GM12878 (cell line): ENCODE results near the gene CYP27A1.
"Not testable (repeated sequence)": the region's sequence is repeated elsewhere in the genome, so short reads cannot be mapped to it uniquely, and the experiment has no call there.

Source experiments
- CTCF ChIP-seq, 3 experiments: IDR thresholded peaks in 2 of 3; conservative IDR thresholded peaks in 1 of 3; 2 replicates each; pipeline ENCODE4 v1.5.1; 2011; ENCODE audit warnings: low read depth in 3 of 3, low read length in 3 of 3, mild to moderate bottlenecking in 3 of 3, control low read depth in 2 of 3, moderate library complexity in 2 of 3, inconsistent platforms in 1 of 3, mixed read lengths in 1 of 3; ENCODE audit not compliant: control insufficient read depth in 2 of 3, insufficient read depth in 1 of 3; ENCODE audit errors: extremely low read depth in 1 of 3
- GATAD2B ChIP-seq: fragments of 450-650 bp; conservative IDR thresholded peaks from 2 replicates; pipeline ENCODE4 v1.6.1; 2017; ENCODE audit warnings: low read depth, mild to moderate bottlenecking, moderate library complexity
- HDGF ChIP-seq: fragments of 450-650 bp; IDR thresholded peaks from 2 replicates; pipeline ENCODE4 v1.6.1; 2016; ENCODE audit warnings: antibody characterized with exemption
- MAX ChIP-seq: IDR thresholded peaks from 2 replicates; pipeline ENCODE4 v1.6.1; 2012; ENCODE audit warnings: low read depth, low read length, improper control_type of control experiment
- MEF2A ChIP-seq: IDR thresholded peaks from 2 replicates; pipeline ENCODE4 v1.6.1; 2011; ENCODE audit warnings: low read depth, mild to moderate bottlenecking, low read length, moderate library complexity; ENCODE audit not compliant: insufficient read depth
- NFYA ChIP-seq: IDR thresholded peaks from 2 replicates; pipeline ENCODE4 v1.6.1; 2011; ENCODE audit warnings: low read depth, mild to moderate bottlenecking, low read length, improper control_type of control experiment, borderline replicate concordance
- POLR2A ChIP-seq: IDR thresholded peaks from 2 replicates; pipeline ENCODE4 v1.6.1; 2011; ENCODE audit warnings: low read depth, mild to moderate bottlenecking, low read length
- SMC3 ChIP-seq: IDR thresholded peaks from 2 replicates; pipeline ENCODE4 v1.6.1; 2011; ENCODE audit warnings: low read length, improper control_type of control experiment, borderline replicate concordance
- SP1 ChIP-seq: IDR thresholded peaks from one replicate; pipeline ENCODE4 v1.6.1; 2011; ENCODE audit warnings: low read depth, low read length
- SREBF2 ChIP-seq: IDR thresholded peaks from 2 replicates; pipeline ENCODE4 v1.6.1; 2012; ENCODE audit warnings: mild to moderate bottlenecking, low read length
- SRF ChIP-seq, 2 experiments: IDR thresholded peaks; 2 replicates each; pipeline ENCODE4 v1.6.1; 2011; ENCODE audit warnings: low read depth in 2 of 2, low read length in 2 of 2, mild to moderate bottlenecking in 1 of 2, moderate library complexity in 1 of 2
- TF ChIP-seq, protein P1 (sequence below): fragments of 150-350 bp; IDR thresholded peaks from 2 replicates; pipeline ENCODE4 v1.6.1; 2016; ENCODE audit warnings: low read depth, low read length

GRCh38 chr2:218846963-218847362, 65.0 kb downstream of the CYP27A1 start:
- TF ChIP-seq SMC3; MEF2A; SP1; HDGF; GATAD2B; MAX; NFYA; CTCF (IDR thresholded peaks at IDR 0.05 in 2 of 3, conservative IDR thresholded peaks at IDR 0.05 in 1 of 3; ENCODE audit: control insufficient read depth in 2 of 3, extremely low read depth in 1 of 3, insufficient read depth in 1 of 3, low read depth in 3 of 3, low read length in 3 of 3); POLR2A; SRF (IDR thresholded peaks at IDR 0.05; ENCODE audit: low read depth in 2 of 2, low read length in 2 of 2); SREBF2: not testable (repeated sequence)
- TF ChIP-seq, protein P1, sequence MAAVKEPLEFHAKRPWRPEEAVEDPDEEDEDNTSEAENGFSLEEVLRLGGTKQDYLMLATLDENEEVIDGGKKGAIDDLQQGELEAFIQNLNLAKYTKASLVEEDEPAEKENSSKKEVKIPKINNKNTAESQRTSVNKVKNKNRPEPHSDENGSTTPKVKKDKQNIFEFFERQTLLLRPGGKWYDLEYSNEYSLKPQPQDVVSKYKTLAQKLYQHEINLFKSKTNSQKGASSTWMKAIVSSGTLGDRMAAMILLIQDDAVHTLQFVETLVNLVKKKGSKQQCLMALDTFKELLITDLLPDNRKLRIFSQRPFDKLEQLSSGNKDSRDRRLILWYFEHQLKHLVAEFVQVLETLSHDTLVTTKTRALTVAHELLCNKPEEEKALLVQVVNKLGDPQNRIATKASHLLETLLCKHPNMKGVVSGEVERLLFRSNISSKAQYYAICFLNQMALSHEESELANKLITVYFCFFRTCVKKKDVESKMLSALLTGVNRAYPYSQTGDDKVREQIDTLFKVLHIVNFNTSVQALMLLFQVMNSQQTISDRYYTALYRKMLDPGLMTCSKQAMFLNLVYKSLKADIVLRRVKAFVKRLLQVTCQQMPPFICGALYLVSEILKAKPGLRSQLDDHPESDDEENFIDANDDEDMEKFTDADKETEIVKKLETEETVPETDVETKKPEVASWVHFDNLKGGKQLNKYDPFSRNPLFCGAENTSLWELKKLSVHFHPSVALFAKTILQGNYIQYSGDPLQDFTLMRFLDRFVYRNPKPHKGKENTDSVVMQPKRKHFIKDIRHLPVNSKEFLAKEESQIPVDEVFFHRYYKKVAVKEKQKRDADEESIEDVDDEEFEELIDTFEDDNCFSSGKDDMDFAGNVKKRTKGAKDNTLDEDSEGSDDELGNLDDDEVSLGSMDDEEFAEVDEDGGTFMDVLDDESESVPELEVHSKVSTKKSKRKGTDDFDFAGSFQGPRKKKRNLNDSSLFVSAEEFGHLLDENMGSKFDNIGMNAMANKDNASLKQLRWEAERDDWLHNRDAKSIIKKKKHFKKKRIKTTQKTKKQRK = not testable (repeated sequence)
